Right lobe of liver (tissue), 6 donors: Measurements from ENCODE around the gene CIDEB. TPM values are rescaled to one million over a fixed set of nuclear protein-coding genes. Genes with fewer than 3 reads are reported as not detected.
A peak's percentile ranks its signal among the peaks of the same experiment; 100 is the strongest.

Experiments used
- ATAC-seq, 4 donors: fragments of 200-7000 bp; cut with Tn5 transposase; one replicate each; pipeline ENCODE4 v1.9.1; 2020; ENCODE audit warnings: mild to moderate bottlenecking in 4 of 4, moderate library complexity in 4 of 4
- DNase-seq, 3 donors: peaks; one replicate each; pipeline ENCODE4 v3.0.0-alpha.2; 2020
- H3K27ac ChIP-seq, 3 donors: fragments of 200-600 bp; one replicate each; pipeline ENCODE4 v1.8.0; 2022
- H3K27me3 ChIP-seq, 2 donors: fragments of 200-600 bp; one replicate each; pipeline ENCODE4 v1.8.0; 2022
- H3K36me3 ChIP-seq, 4 donors: fragments of 200-600 bp; sonication (generic) in 1 of 4; one replicate each; pipeline versions ENCODE4 v1.5.1 to v1.8.0; 2017 to 2022; ENCODE audit warnings: control low read depth in 1 of 4
- H3K4me1 ChIP-seq, 4 donors: fragments of 200-600 bp; sonication (generic) in 1 of 4; one replicate each; pipeline versions ENCODE4 v1.5.1 to v1.8.0; 2017 to 2022; ENCODE audit warnings: control low read depth in 1 of 4
- H3K4me3 ChIP-seq, 3 donors: fragments of 200-600 bp; one replicate each; pipeline ENCODE4 v1.8.0; 2022
- H3K9me3 ChIP-seq, 4 donors: fragments of 200-600 bp; sonication (generic) in 1 of 4; one replicate each; pipeline versions ENCODE4 v1.5.1 to v1.8.0; 2017 to 2022; ENCODE audit warnings: control low read depth in 1 of 4
- CTCF ChIP-seq, 4 donors: fragments of 200-600 bp in 3 of 4; fragments of 450-650 bp in 1 of 4; IDR thresholded peaks; one replicate each; pipeline versions ENCODE4 v1.5.1 to v1.8.0; 2016 to 2022; ENCODE audit warnings: antibody characterized with exemption in 4 of 4, mild to moderate bottlenecking in 2 of 4
- POLR2A ChIP-seq: fragments of 450-650 bp; IDR thresholded peaks from one replicate; pipeline ENCODE4 v1.6.1; 2017; ENCODE audit warnings: antibody characterized with exemption, mild to moderate bottlenecking
- WGBS: methylation state at CpG from one replicate; pipeline ENCODE4 v1.1.6; 2018; ENCODE audit warnings: low coverage, low lambda C conversion rate; ENCODE audit not compliant: insufficient coverage; ENCODE audit errors: missing lambda C conversion rate; 5-methylcytosine and 5-hydroxymethylcytosine counted together
- intact Hi-C, 2 donors: fragments of 100-400 bp; cut with DNase I; formaldehyde crosslinking; loops; one replicate each; pipeline versions ENCODE4 v1.11.2 to v1.14.1; 2022
- total RNA-seq, 6 experiments: library from RNA; depleted of rRNA in 2 of 6; stranded (reverse); fragments of >200 nt in 2 of 6; fragmentation: NEBNext Ultra II Directional in 3 of 6; extraction: Animal tissue kit (Norgen Biotek cat#: 25700) in 3 of 6; gene quantifications; one replicate each; pipeline versions ENCODE4 v1.1.0 to v1.2.4, GENCODE V29; 2016 to 2023
- donor health status: DM: no; HTN: yes; CAD: no.
- donor health status: DM: no; HTN: no; CAD: no.
- donor health status: DM: no; HTN: no; CAD: no.
- donor health status: DM: no; HTN: yes; CAD: no.
- donor health status: DM: no; HTN: yes; CAD: no.

Gene CIDEB
- total RNA-seq, 6 experiments from 2014 or later = 118 to 219 (median 196) TPM

DNA sequence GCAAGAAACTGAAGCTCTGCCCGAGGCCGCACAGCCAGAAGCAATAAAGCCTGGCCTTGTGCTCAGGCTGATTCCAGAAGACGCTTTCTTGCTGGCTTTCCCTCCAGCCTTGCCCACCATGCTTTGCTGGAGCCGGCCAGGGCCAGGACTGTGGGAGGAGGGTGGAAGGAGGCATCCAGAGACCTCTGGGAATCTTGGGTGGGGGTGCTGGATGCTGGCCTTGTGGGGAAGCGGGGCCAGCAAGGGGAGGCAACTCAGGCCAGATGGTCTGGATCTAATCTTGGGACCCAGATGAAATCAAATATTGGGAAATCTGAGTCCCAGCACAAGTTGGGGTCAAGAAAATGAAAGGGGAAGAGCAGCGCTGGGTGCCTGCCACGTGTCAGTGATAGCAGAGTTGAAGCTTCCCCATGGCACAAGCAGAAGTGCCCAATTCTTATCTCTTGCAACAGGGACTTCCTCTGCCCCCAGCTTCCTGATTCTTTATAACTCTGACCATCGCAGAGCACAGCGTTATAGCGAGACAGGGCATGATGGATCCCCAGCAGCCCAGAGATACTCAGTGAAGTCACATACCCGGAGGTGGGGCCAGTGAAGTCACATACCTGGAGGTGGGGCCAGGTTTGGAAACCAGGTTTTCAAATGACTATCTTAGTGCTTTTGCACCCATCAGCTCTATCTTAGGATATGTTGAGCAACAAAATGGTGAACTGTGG, 30.0 kb downstream of the CIDEB start:
- TF ChIP-seq CTCF (IDR thresholded peaks at IDR 0.05) (no peak), POLR2A (no peak)
- 58% methylated on average over 7 of the region's 11 CpGs for WGBS
- Histone ChIP-seq H3K27ac (no peak overlapping the region), H3K27me3 (no peaks in the 10 kb centered on the region), H3K36me3 (no peaks in the 10 kb centered on the region), H3K4me1 (peaks cover 0 to 13% (median 0%) of the 10 kb centered on the region in 4 donors), H3K9me3 (no peaks in the 10 kb centered on the region), H3K4me3 (no peak overlapping the region)
- no peak for DNase-seq
- ATAC-seq = peak; percentile 17 to 51 (median 39)
- intact Hi-C loops = no loop called here

DNA sequence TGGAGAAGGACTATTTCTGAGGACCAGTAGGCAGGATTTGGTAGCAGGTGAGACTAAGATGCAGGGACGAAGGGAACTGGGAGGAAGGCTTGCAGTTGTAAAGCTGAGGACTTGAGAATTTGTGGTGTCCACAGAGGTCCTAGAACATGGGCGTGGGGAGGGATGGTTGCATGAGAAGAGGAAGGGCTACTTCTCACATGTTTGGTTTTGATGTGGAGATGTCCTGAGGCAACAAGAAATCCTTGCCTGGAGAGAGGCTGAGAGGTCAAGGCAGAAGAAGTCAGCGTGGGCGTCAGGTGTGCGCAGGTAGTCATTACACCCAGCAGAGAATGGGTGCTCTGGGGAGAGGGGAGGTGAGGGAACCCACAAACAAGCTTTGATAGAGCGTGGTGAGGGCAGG, 30.7 kb downstream of the CIDEB start:
- DNase-seq (no peak), ATAC-seq (peak in 1 of 4 donors; percentile 3)
- WGBS = 74% methylated on average over 5 of the region's 6 CpGs
- Histone ChIP-seq H3K27ac (no peak overlapping the region), H3K9me3 (no peaks in the 10 kb centered on the region), H3K4me3 (no peak overlapping the region), H3K4me1 (peaks cover 0 to 13% (median 0%) of the 10 kb centered on the region in 4 donors), H3K36me3 (no peaks in the 10 kb centered on the region), H3K27me3 (no peaks in the 10 kb centered on the region)
- no peak for TF ChIP-seq POLR2A
- no peak for TF ChIP-seq CTCF (IDR thresholded peaks at IDR 0.05)
- intact Hi-C loops = no loop called here

GRCh38 chr14:24274101-24274543, 33.7 kb downstream of the CIDEB start:
- intact Hi-C loops = no loop called here
- Histone ChIP-seq H3K9me3 (no peaks in the 10 kb centered on the region), H3K4me1 (peaks cover 0 to 13% (median 1%) of the 10 kb centered on the region in 4 donors), H3K27me3 (no peaks in the 10 kb centered on the region), H3K36me3 (peaks cover 0 to 1% (median 0%) of the 10 kb centered on the region in 4 donors), H3K27ac (no peak overlapping the region), H3K4me3 (no peak overlapping the region)
- ATAC-seq (no peak), DNase-seq (no peak)
- WGBS = 54% methylated on average over 3 of the region's 3 CpGs
- TF ChIP-seq POLR2A (no peak), CTCF (IDR thresholded peaks at IDR 0.05) (no peak)

DNA sequence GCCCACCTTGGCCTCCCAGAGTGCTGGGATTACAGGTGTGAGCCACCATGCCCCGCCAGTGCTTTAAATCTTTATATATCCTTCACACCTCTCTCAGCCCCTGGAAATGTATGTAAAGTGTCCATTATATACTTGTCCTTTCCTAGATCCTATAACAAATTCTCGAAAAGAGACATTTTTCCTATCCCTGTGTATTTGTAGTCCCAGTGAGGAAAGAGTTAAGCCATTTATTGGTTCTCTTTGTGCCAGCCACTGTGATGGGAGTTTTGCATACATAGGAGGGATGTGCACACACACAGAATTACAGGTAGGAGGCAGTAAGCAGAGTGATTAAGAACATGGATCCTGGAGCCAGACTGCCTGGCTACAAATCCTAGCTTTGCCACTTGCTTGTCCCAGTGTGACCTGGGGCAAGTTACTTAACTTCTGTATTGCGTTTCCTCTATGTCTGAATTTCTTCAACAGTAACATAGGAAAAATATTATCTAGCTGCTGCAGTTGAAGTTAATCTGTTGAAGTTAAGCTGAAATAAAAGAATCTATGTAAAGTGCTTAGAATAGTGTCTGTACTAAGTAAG, 34.3 kb downstream of the CIDEB start:
- WGBS = 31% methylated on average over 3 of the region's 3 CpGs
- H3K27ac ChIP-seq = no peak overlapping the region

More for the DNA sequence above, 34.3 kb downstream of the CIDEB start:
- Histone ChIP-seq H3K27me3 (no peaks in the 10 kb centered on the region), H3K36me3 (peaks cover 0 to 7% (median 0%) of the 10 kb centered on the region in 4 donors), H3K9me3 (no peaks in the 10 kb centered on the region), H3K4me1 (peaks cover 0 to 13% (median 1%) of the 10 kb centered on the region in 4 donors), H3K4me3 (no peak overlapping the region)
- TF ChIP-seq CTCF (IDR thresholded peaks at IDR 0.05) = peak in 3 of 4 donors; percentile 6 to 35 (median 13)
- TF ChIP-seq POLR2A = no peak
- intact Hi-C loops = no loop called here
- peak in 1 of 4 donors; percentile 27 for ATAC-seq
- DNase-seq = peak in 1 of 3 donors; percentile 48
